Activated CD4-positive, CD25-positive, alpha-beta regulatory T cell (primary cell): ENCODE results near the gene OMA1.
"Not testable (repeated sequence)": the region's sequence is repeated elsewhere in the genome, so short reads cannot be mapped to it uniquely, and the experiment has no call there.

Experiments used
- DNase-seq, 4 experiments: peaks; one replicate each; lab custom pipeline; 2025; lab: John Stamatoyannopoulos, UW

OMA1 gene

GRCh38 chr1:58546520-58547308, at the start of gene OMA1:
Gene OMA1 (minus strand): TSS chr1:58546726. CDS start chr1:58539294, 7,432 bp downstream.
- DNase-seq: peak; percentile 94 to 98 (median 97)

GRCh38 chr1:58594546-58594945, 48.0 kb upstream of the OMA1 start:
- DNase-seq: no peak

DNA sequence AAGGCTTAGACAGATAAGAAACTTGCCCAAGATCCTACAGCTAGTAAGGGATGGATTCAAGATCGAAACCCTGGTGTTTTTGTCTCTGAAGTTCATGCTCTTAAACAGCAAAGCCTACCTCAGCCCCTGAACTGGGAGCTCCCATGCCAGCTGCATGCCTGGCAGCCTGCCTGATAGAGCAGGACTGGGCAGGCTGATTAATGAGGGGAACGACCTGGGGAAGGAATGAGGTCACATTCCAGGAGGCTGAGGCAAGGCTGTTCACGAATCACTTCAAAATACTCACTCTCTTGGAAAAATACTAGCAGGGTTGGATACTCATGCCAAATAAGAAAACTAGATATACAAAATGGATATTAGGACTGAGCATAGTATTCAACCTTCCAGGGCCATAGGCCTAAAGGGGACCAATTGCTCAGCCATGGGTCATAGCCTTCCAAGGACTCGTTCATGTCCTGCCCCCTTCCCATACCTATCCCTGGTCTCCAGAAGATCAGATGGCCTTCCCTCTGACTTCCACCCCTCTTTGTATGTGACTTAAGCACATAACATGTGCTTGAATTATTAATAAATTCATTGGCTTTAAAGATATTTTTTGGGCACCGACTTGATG, 46.1 kb upstream of the OMA1 start:
- no peak for DNase-seq

DNA sequence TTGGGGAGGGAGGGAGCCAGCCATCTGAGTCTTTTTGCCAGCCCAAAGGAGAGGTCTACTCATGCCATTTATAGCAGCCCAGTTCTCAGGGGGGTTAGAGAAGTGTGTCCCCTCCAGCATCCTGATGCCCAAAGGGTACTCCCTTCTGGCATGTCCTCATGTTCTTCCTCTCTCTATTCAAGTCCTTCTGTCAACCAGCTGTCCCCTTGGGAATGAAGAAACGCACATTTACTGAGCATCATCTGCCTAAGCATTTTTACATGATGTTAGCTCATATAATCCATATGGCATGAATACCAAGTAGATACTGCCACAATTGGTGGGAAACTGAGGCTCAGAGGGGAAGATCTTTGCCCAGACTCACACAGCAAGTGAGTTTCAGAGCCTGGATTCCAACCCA, 45.3 kb upstream of the OMA1 start:
- DNase-seq: no peak

DNA sequence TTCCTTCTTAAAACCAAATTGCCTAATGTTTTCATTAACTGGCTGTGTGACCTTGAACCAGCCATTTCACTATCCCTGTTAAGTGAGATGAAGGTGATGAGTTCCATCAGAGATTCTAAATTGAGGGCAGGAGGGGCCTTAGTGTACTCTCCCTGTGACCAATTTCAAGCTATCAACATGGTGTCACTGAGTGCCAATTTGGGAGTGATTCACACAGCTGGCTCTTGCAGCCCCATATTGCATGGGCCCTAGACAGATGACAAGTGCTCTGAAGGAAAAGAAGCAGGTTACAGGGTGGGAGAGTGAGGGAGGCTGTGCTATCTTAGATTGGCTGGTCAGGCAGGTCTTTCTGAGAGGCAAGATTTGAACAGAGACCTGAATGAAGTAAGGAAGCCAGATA, 43.5 kb upstream of the OMA1 start:
- no peak for DNase-seq

DNA sequence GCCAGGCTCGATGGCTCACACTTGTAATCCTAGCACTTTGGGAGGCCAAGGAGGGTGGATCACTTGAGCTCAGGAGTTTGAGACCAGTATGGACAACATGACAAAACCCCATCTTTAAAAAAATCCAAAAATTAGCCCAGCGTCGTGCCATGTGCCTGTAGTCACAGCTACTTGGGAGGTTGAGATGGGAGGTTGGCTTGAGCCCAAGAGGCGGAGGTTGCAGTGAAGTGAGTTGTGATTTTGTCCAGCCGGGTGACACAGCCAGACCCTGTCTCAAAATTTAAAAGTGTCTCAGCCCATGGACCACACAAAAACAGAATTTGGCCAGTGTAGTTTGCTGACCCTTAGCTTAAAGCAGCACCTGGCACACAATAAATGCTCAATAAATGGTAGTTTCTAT, 41.9 kb upstream of the OMA1 start:
- DNase-seq: no peak

- DNase-seq: no peak
Observed at GRCh38 chr1:58587667-58588066, 41.1 kb upstream of the OMA1 start.

GRCh38 chr1:58586271-58586670, 39.7 kb upstream of the OMA1 start:
- DNase-seq: no peak

GRCh38 chr1:58585581-58586151, 39.1 kb upstream of the OMA1 start:
- DNase-seq: no peak

DNA sequence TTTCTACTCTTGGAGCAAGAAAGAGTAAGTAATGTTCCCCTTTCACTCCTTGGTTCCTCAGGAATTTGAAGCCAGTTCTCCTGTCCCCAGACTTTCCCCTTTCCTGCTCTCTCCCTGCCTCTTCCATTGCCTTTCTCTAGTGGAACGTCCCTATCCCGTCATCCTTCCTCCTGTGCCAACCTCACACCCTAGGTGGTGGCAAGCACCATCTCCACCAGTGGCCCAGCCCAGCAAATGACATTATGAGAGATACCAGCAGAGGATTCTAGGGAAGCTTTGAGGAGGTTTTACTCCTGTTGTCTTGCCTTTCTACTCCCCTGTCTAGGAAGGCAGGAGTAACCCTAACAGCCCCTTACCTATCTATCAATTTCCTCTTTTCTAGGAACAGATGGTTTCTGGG, 38.6 kb upstream of the OMA1 start:
- DNase-seq: no peak

- DNase-seq: no peak
Observed at GRCh38 chr1:58584082-58584895, 37.8 kb upstream of the OMA1 start.

- no peak for DNase-seq
Observed at GRCh38 chr1:58583496-58583895, 37.0 kb upstream of the OMA1 start.

GRCh38 chr1:58582143-58582542, 35.6 kb upstream of the OMA1 start:
- DNase-seq: not testable (repeated sequence)

GRCh38 chr1:58581641-58582040, 35.1 kb upstream of the OMA1 start:
- no peak for DNase-seq

DNA sequence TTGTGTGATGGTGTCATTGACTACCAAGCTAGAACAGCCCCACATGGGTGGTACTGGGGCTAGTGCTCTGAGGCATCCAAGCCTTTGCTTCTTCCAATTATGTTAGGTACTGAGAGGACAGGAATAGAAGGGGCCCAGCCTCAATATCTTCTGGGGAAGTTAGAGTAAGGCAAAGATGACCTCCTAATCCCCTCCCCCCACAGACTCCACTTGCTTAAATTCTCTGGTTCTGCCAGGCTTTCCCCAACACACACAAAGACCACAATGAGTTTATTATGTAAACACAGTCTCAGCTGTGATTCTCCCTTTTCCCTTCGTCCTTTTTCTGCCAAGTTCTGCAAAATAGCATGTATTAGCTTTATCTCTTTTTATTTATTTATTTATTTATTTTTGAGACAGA, 33.7 kb upstream of the OMA1 start:
- DNase-seq: no peak

DNA sequence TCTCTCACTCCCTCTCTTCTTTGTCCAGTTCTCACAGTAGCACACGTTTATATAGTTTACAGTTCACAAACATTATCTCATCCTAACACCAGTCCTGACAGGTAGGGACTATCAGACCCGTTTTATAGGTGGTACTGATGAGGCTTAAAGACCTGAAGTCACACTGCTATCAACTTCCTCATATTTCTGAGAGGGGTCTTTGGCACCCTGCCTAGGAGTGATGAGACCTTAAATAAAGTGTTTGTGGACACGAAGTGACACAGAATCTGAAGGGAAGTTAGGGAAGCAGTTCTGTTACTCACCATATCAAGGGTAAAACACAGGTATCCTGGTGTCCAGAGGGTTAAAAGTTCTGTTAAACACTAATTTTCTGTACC, 31.1 kb upstream of the OMA1 start:
- no peak for DNase-seq

- no peak for DNase-seq
Observed at GRCh38 chr1:58576727-58577653, 30.5 kb upstream of the OMA1 start, which contains the start of gene TACSTD2. Gene TACSTD2 (minus strand): TSS chr1:58577252. CDS start chr1:58577156, 96 bp downstream.

DNA sequence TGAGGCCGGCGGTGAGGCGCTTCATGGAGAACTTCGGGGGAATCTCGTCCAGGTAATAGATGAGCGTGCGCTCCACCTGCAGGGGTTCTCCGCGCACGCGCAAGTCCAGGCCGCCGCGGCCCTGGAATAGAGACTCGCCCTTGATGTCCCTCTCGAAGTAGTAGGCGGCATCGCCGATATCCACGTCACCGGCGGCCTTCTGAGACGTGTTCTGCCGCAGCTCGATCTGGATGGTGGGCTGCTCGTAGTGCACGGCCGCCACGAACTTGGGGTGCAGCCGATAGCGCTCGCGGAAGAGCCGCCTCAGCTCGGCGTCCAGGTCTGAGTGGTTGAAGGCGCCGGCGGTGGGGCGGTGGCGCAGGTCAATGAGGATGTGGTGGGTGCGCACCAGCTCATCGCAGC, 29.8 kb upstream of the OMA1 start:
- DNase-seq: no peak

- DNase-seq: no peak
Observed at GRCh38 chr1:58575551-58576324, 29.2 kb upstream of the OMA1 start.

- no peak for DNase-seq
Observed at GRCh38 chr1:58574816-58575215, 28.3 kb upstream of the OMA1 start.
